ENCODE data around the gene CELSR1.

DNA sequence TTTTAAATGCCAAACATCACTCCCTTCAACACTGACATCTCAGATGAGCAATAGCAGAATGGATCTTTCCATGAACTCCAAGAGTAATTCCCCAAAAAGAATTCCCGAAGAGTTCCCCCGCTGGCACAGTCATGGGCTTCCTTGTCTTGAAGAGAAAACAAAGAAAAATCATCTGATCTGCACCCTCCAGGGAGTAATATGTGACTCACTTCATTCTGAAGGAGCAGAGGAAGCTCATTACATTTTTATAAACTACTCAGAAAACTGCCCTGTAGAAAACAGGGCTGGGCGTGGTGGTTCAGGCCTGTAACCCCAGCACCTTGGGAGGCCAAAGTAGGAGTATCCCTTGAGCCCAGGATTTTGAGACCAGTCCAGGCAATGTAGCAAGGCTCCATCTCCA, 35.7 kb downstream of the CELSR1 start:
- TF ChIP-seq, protein P1, sequence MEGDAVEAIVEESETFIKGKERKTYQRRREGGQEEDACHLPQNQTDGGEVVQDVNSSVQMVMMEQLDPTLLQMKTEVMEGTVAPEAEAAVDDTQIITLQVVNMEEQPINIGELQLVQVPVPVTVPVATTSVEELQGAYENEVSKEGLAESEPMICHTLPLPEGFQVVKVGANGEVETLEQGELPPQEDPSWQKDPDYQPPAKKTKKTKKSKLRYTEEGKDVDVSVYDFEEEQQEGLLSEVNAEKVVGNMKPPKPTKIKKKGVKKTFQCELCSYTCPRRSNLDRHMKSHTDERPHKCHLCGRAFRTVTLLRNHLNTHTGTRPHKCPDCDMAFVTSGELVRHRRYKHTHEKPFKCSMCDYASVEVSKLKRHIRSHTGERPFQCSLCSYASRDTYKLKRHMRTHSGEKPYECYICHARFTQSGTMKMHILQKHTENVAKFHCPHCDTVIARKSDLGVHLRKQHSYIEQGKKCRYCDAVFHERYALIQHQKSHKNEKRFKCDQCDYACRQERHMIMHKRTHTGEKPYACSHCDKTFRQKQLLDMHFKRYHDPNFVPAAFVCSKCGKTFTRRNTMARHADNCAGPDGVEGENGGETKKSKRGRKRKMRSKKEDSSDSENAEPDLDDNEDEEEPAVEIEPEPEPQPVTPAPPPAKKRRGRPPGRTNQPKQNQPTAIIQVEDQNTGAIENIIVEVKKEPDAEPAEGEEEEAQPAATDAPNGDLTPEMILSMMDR (conservative IDR thresholded peaks at IDR 0.05; ENCODE audit: low read depth, low read length): no peak
- no peak for TF ChIP-seq EZH2 (IDR thresholded peaks at IDR 0.05; ENCODE audit: low read length, unreplicated experiment)

Data from PC-3 (cell line).